NK-92 (cell line): Measurements from ENCODE around the gene CHD6.
"Not testable (repeated sequence)": the region's sequence is repeated elsewhere in the genome, so short reads cannot be mapped to it uniquely, and the experiment has no call there.

ENCODE experiments used
- DNase-seq: peaks from one replicate; lab custom pipeline; 2025; ENCODE audit not compliant: unreplicated experiment; lab: John Stamatoyannopoulos, UW

The CHD6 gene

DNA sequence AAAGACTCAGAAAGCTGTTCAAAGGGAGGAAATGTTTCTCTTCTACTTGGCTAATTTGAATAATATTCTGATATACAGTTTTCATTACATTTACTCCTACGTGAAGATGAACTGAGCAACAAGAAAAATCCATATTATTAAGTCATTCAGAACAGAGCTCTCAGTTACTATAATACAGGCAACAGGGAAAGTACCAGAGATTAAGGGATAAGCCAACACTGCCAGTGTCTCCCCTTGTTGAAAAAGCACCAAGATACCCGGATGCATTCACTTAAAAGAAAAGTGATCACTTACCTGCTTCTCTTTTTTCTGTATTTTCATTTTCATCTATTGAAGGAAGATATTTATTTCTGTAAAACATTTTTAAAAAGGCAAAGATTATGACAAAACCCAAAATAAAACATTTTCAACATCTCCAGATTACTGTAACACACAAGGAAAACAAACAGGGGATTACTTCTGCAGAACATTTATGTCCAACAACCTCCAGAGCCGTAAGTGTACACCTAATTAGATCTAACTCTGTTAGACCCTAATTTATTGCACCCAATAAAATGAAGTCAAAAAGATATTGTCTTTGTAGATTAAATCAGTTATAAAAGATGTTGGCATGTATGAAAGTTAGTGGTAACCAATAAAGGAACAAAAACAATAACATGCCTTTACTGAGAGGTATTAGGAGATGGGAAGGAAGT is 67.0 kb downstream of the CHD6 start:
- no peak for DNase-seq

DNA sequence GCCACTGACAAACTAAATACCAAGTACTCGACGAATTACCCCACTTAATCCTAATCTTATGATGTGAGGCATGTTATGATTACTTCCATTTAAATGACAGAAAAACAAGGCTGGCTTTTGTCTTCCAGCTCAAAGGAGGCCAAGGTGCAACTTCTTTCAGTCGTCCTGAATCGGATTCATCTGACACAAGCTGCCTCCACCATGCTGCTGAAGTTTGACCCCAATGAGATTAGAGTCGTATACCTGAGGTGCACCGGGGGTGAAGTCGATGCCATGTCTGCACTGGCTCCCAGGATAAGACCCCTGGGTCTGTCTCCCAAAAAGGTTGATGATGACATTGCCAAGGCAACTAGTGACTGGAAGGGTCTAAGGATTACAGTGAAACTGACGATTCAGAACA is 71.0 kb downstream of the CHD6 start:
- DNase-seq, result no peak

- no peak for DNase-seq
Observed at GRCh38 chr20:41546535-41546934, 71.6 kb downstream of the CHD6 start.

DNA sequence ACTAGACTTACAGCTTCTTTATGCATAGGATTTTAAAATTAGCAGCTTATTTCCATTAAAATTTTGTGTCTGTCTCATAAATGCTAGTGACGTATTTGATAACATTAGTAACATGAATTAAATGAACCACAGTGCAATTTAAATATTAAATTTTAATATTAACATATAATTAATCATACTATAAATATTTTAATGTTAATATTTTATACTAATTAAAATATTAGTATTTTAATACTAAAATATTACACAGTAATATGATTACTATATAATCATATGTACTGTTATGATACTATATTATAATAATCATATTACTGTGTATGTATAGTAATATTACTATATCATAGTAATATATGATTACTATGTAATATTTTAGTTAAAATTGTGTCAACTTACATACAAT is 73.7 kb downstream of the CHD6 start:
- DNase-seq, result no peak

DNA sequence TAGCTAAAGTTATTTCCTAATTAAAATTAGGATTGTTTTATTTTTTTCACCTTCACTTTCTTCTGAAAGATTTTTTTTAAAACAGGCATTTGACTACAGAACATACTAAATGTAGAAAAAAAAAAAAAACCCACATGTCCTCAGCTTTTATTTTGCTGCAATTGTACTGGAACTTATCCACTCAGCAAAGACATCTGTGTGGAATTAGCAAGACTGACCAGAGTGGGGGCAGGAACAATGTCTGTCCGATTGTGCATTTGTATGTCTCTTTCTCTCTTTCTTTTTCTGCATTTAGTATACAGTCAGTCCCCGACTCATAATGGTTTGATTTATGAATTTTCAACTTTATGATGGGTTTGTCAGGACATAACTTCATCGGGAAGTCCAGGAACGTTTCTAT is 77.3 kb downstream of the CHD6 start:
- no peak for DNase-seq

DNA sequence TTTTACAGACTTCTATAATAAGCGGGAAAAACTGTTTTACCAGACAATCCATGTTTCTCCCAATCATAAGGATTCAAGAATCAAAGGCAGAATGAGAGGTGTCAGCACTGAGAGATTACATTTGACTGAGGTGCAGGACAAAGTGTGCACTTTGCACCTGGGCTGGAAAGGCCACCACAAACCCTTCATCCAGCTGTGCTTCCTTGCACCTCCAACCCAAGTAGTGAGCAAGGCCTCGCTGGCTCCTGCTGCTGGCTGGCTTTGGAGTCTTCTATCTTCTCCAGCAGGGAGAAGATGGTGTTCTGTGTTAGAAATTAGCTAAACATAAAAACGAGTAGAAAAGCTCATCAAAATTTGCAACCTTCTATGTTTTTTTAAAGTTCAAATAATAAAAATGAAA is 77.7 kb downstream of the CHD6 start:
- DNase-seq, result no peak

- DNase-seq, result no peak
Observed at GRCh38 chr20:41538810-41539596, 79.2 kb downstream of the CHD6 start.

- DNase-seq, result no peak
Observed at GRCh38 chr20:41537865-41538264, 80.3 kb downstream of the CHD6 start.

DNA sequence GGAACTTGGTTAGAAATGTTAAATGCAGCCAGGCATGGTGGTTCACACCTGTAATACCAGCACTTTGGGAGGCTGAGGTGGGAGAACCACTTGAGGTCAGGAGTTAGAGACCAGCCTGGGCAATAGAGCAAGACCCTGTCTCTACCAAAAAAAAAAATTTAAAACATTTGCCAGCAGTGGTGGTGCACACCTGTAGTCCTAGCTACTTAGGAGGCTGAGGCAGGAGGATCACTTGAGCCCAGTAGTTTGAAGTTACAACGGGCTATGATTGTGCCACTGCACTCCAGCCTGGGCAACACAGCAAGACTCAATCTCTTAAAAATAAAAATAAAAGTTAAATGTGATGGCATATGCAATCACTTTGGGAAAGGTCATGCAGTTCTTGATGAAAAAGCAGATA is 82.6 kb downstream of the CHD6 start:
- not testable (repeated sequence) for DNase-seq

GRCh38 chr20:41534842-41535241 is 83.3 kb downstream of the CHD6 start:
- DNase-seq, result no peak

DNA sequence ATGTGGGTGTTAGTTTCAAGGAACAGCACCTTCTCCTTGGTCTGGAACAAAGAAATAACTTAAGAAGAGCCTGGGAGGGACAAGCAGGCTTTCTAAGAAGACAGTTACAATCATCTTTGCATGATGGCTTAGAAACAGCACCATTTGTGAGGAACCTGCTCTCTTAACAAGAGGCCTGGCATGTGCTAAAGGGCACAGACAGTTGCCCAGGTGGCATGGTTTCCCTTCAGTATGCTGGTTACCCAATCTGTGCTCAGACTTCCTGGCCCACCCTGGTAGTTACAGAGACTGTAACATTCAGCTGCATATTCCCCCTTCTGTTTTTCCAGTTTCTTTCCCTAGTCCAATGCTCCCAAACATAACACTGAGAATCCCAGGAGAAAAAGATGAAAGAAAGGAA is 84.0 kb downstream of the CHD6 start:
- DNase-seq, result no peak

DNA sequence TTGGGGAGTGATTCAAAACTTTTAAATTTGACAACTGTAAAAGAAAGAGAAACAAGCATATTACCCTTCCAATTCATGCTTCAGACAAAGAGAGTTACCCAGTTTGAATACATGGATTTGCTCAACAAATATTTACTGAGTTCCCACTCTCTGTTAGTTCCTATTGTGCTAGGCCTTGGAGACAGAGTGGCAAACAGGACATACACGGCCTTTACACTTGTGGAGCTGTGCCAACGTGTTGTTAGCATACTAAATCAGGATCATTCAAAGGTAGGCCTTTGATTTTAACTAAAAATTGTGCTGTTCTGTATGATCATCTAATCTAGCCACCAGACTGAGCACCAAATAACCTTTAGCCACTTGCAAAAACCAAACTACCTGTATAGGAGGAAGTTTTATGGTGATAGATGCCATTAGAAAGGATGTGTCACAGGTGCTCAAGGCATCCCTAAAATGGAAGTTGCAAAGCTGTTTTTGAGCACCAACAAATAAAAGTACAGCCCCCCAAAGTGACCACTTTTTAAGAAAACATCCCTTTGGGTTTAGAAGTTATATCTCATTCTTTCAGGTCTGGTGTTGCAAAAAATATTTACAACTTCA is 84.5 kb downstream of the CHD6 start:
- DNase-seq, result no peak

DNA sequence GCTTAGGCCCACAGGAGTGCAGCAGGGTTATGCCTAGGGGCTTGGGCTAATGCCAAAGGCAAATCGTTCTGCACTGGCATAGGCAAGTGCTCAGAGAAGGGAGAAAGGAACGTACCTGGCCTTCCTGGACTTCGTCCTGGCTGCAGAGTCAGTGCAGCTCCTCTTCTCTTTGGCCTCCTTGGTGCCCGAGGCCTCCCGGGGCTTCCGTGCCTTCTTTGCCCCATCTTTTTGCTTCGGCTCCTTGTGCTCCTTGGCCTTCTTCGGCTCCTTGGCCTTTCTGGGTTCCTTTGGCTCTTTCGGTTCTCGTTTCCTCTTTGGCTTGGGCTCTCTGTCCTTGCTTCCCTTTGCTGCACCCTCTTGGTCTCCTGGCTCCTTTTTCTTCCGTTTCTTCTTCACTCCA is 85.2 kb downstream of the CHD6 start:
- no peak for DNase-seq

GRCh38 chr20:41531518-41532275 is 86.5 kb downstream of the CHD6 start:
- no peak for DNase-seq

DNA sequence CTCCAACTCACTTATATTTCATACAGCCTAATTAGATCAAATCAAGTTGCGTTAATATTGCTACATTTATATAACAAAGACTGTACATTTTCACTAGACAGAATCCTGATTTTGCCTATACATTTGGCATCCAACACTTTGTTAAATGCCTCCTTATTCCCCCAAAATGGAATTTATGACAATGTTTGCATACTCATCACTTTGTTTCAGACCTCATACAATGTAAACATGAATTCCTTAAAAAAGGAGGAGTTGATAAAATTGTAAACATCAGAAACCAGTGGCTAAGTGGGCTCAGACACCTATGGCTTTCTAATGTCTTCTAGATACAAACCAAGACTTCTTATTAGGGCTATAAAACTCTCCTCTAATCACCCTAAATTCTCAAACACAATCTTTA is 87.3 kb downstream of the CHD6 start:
- no peak for DNase-seq

DNA sequence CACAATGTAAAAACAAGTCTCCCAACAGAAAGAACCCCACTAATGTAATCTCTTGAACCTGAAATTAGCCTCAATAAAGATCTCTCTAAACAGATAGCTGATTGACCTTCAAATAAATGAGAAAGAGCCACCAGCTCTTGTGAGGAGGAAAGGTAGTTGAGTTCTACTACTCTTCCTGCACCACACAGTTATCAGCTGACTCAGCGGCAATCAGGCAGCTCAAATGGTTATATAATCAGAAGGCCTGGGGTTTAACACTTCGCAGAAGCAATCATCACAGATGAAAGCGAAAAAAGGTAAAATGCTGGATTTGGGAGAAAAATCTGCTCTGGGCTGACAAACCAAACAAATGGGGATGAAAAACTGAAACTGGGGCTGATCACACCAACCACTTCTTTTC is 91.8 kb downstream of the CHD6 start:
- no peak for DNase-seq

DNA sequence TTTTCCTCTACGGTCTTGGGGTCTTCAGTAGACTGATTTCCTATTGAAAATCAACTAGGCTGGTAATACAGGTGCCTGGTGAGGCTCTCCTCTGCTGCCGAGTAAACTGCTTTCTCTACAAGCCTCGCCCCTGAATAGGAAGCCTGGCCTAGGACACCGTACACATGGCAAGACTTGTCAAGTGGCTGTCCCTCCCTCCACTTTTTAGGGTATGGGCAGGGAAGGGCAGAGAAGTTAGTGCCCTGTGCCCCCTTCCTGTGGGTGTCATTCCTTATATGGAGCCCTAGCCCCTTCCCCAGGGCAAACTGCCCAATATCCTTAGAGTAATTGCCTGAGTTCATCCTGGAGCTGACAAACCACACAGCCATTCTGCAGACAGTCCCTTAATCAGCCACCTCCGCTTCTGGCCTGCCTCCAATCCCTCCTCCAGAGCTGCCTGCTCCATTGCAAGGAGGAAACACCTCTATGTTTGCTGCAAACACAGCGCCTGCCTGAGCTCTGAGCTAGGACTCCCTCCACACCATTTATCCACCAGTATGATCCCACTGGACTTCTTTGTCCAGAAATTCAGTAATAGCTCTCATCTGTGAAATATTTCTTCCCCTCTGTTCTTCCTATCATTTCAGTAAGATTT is 93.1 kb downstream of the CHD6 start:
- no peak for DNase-seq

- no peak for DNase-seq
Observed at GRCh38 chr20:41523857-41524256, 94.3 kb downstream of the CHD6 start.

GRCh38 chr20:41513829-41514228 is 104.3 kb downstream of the CHD6 start:
- DNase-seq, result no peak

DNA sequence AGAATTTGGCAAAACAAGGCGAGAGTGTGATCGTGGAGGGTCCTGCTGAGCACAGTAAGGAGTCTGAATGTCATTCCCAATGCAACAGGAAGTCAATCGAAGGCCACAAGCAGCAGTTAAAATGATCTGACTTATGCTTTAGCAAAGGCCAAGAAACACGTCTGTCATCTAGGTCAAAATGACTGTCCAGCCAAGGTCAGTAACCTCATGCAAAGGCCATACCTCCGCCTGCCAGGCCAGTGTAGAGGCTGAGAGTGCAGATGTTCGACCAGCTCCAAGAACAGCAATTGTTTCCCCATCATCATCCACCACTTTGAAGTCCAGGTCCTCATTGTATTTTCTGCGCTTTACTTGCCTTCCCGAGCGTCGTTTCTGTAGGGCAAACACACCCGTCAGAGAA is 105.6 kb downstream of the CHD6 start:
- no peak for DNase-seq

- no peak for DNase-seq
Observed at GRCh38 chr20:41510847-41511450, 107.2 kb downstream of the CHD6 start.
